Amygdala (tissue), 56 donors: ENCODE data around the gene GTF3C4.

Experiments used
- DNase-seq, 56 donors: peaks; one replicate each; lab custom pipeline; 2025; lab: John Stamatoyannopoulos, UW

The GTF3C4 gene

GRCh38 chr9:132670457-132671391 is at the start of gene GTF3C4:
Gene GTF3C4, plus strand, starts transcription at chr9:132670464. Its CDS starts 135 bp downstream, at chr9:132670599.
- DNase-seq: peak in 10 of 56 donors; percentile 5 to 75 (median 36)

- DNase-seq: no peak
These were observed 48.1 kb upstream of the GTF3C4 start for GRCh38 chr9:132622159-132622558.

- DNase-seq: no peak
These were observed 44.0 kb upstream of the GTF3C4 start for GRCh38 chr9:132626285-132626684.

- DNase-seq: no peak
These were observed 43.2 kb upstream of the GTF3C4 start for GRCh38 chr9:132627106-132627505.

GRCh38 chr9:132627594-132627993 is 42.7 kb upstream of the GTF3C4 start:
- DNase-seq: no peak

GRCh38 chr9:132628746-132629145 is 41.5 kb upstream of the GTF3C4 start:
- DNase-seq: no peak

- no peak for DNase-seq
These were observed 40.1 kb upstream of the GTF3C4 start for GRCh38 chr9:132630116-132630515.

- no peak for DNase-seq
These were observed 39.5 kb upstream of the GTF3C4 start for GRCh38 chr9:132630811-132631210.

GRCh38 chr9:132631280-132631679 is 39.0 kb upstream of the GTF3C4 start:
- DNase-seq: no peak

GRCh38 chr9:132631685-132632084 is 38.6 kb upstream of the GTF3C4 start:
- DNase-seq: no peak

GRCh38 chr9:132632413-132633129 is 37.7 kb upstream of the GTF3C4 start:
- no peak for DNase-seq

- DNase-seq: no peak
These were observed 35.9 kb upstream of the GTF3C4 start for GRCh38 chr9:132634327-132634726.

- DNase-seq: no peak
These were observed 32.9 kb upstream of the GTF3C4 start for GRCh38 chr9:132637351-132637750.

- no peak for DNase-seq
These were observed 32.5 kb upstream of the GTF3C4 start for GRCh38 chr9:132637801-132638200.

- no peak for DNase-seq
These were observed 32.0 kb upstream of the GTF3C4 start for GRCh38 chr9:132638240-132638639.

GRCh38 chr9:132639322-132639721 is 30.9 kb upstream of the GTF3C4 start:
- DNase-seq: no peak

- no peak for DNase-seq
These were observed 29.0 kb upstream of the GTF3C4 start for GRCh38 chr9:132641216-132641615.

GRCh38 chr9:132644251-132644650 is 26.0 kb upstream of the GTF3C4 start:
- DNase-seq: no peak

- no peak for DNase-seq
These were observed 25.0 kb upstream of the GTF3C4 start for GRCh38 chr9:132645306-132645705.

- DNase-seq: no peak
These were observed 24.6 kb upstream of the GTF3C4 start for GRCh38 chr9:132645711-132646110.

GRCh38 chr9:132646726-132647125 is 23.5 kb upstream of the GTF3C4 start:
- DNase-seq: no peak

- no peak for DNase-seq
These were observed 22.9 kb upstream of the GTF3C4 start for GRCh38 chr9:132647355-132647754.
